Thyroid gland (tissue), 4 donors: Measurements from ENCODE around the gene GZF1.

Source experiments
- CTCF ChIP-seq, 6 experiments: fragments of 200-600 bp in 3 of 6; fragments of 450-650 bp in 3 of 6; sonication (generic) in 3 of 6; IDR thresholded peaks; one replicate each; pipeline ENCODE4 v1.5.1; 2016 to 2019; ENCODE audit warnings: antibody characterized with exemption in 6 of 6, mild to moderate bottlenecking in 2 of 6, inconsistent platforms in 1 of 6, moderate library complexity in 1 of 6
- POLR2A ChIP-seq, 2 donors: fragments of 450-650 bp; IDR thresholded peaks; one replicate each; pipeline ENCODE4 v1.6.1; 2017; ENCODE audit warnings: antibody characterized with exemption in 2 of 2, mild to moderate bottlenecking in 2 of 2, moderate library complexity in 1 of 2

- TF ChIP-seq CTCF (IDR thresholded peaks at IDR 0.05), result no peak
- TF ChIP-seq POLR2A (IDR thresholded peaks at IDR 0.05), result peak in 1 of 2 donors; percentile 16
Observed at GRCh38 chr20:23350904-23351838, 10.8 kb upstream of the GZF1 start.
